HEK293 (cell line): ENCODE results near the gene LONRF2.

ENCODE experiments used
- CTCF ChIA-PET: fragments of 350-600 bp; formaldehyde crosslinking; extraction: SDS; loops from one replicate; lab custom pipeline; 2021; ENCODE audit warnings: antibody characterized with exemption; lab: Yijun Ruan, JAX
- POLR2A ChIA-PET: fragments of 300-600 bp; formaldehyde crosslinking; extraction: SDS; loops from one replicate; lab custom pipeline; 2020; ENCODE audit warnings: antibody characterized with exemption, inconsistent platforms; lab: Yijun Ruan, JAX
- H3K27ac ChIP-seq: fragments of 200-500 bp; sonication (Bioruptor generic); 2 replicates; pipeline ENCODE4 v1.5.1; 2014; ENCODE audit warnings: low read depth, low read length, control low read depth, inconsistent platforms; ENCODE audit errors: extremely low read depth
- H3K36me3 ChIP-seq, 2 experiments: fragments of 200-500 bp in 1 of 2; sonication (Bioruptor generic) in 1 of 2; 1 replicate in 1 of 2; 2 replicates in 1 of 2; pipeline ENCODE4 v1.5.1; 2014 to 2017; ENCODE audit warnings: inconsistent platforms in 2 of 2, low read length in 2 of 2; ENCODE audit not compliant: control insufficient read depth in 2 of 2, insufficient read depth in 1 of 2
- H3K4me1 ChIP-seq: fragments of 200-500 bp; sonication (Bioruptor generic); 2 replicates; pipeline ENCODE4 v1.5.1; 2014; ENCODE audit warnings: mild to moderate bottlenecking, low read length, inconsistent platforms; ENCODE audit not compliant: control insufficient read depth, insufficient read depth
- H3K4me3 ChIP-seq: 2 replicates; pipeline ENCODE4 v1.5.1; 2011; ENCODE audit warnings: low read depth, mild to moderate bottlenecking, control low read depth, low read length, moderate library complexity
- H3K9me3 ChIP-seq: fragments of 200-500 bp; sonication (Bioruptor generic); 2 replicates; pipeline ENCODE4 v1.5.1; 2014; ENCODE audit warnings: low read depth, low read length, inconsistent platforms; ENCODE audit not compliant: control insufficient read depth, insufficient read depth
- ELK4 ChIP-seq: IDR thresholded peaks from 2 replicates; pipeline ENCODE4 v1.6.1; 2011; ENCODE audit warnings: mild to moderate bottlenecking, low read depth, low read length, borderline replicate concordance
- GFI1B ChIP-seq: fragments of 450-650 bp; formaldehyde crosslinking; IDR thresholded peaks from 2 replicates; pipeline ENCODE4 v1.5.1; 2016; ENCODE audit warnings: missing biosample characterization, missing genetic modification characterization
- GLIS1 ChIP-seq: fragments of 450-650 bp; formaldehyde crosslinking; IDR thresholded peaks from 2 replicates; pipeline ENCODE4 v1.5.1; 2016; ENCODE audit warnings: missing biosample characterization, missing genetic modification characterization
- HOXA7 ChIP-seq: sonication (generic); formaldehyde crosslinking; IDR thresholded peaks from 2 replicates; pipeline ENCODE4 v1.8.1; 2022; ENCODE audit warnings: missing genetic modification reagents, borderline replicate concordance
- HOXD13 ChIP-seq: sonication (generic); formaldehyde crosslinking; IDR thresholded peaks from 2 replicates; pipeline ENCODE4 v1.8.0; 2022; ENCODE audit warnings: missing genetic modification reagents, borderline replicate concordance
- KLF16 ChIP-seq: fragments of 450-650 bp; formaldehyde crosslinking; IDR thresholded peaks from 2 replicates; pipeline ENCODE4 v1.5.1; 2017; ENCODE audit warnings: missing biosample characterization, missing genetic modification characterization
- KLF8 ChIP-seq: fragments of 450-650 bp; formaldehyde crosslinking; IDR thresholded peaks from 2 replicates; pipeline ENCODE4 v1.5.1; 2016; ENCODE audit warnings: missing biosample characterization, missing genetic modification characterization
- KLF9 ChIP-seq: fragments of 450-650 bp; formaldehyde crosslinking; IDR thresholded peaks from 2 replicates; pipeline ENCODE4 v1.5.1; 2016; ENCODE audit warnings: missing biosample characterization, missing genetic modification characterization, low read depth
- PRDM1 ChIP-seq: fragments of 450-650 bp; formaldehyde crosslinking; IDR thresholded peaks from 2 replicates; pipeline ENCODE4; 2016; ENCODE audit warnings: missing biosample characterization, missing genetic modification characterization
- ZFP41 ChIP-seq: fragments of 450-650 bp; formaldehyde crosslinking; IDR thresholded peaks from 2 replicates; pipeline ENCODE4 v1.5.1; 2016; ENCODE audit warnings: missing biosample characterization, missing genetic modification characterization, borderline replicate concordance
- ZNF169 ChIP-seq: fragments of 450-650 bp; formaldehyde crosslinking; IDR thresholded peaks from 2 replicates; pipeline ENCODE4 v1.5.1; 2016; ENCODE audit warnings: missing biosample characterization, missing genetic modification characterization
- ZNF335 ChIP-seq: fragments of 450-650 bp; formaldehyde crosslinking; conservative IDR thresholded peaks from 2 replicates; pipeline ENCODE4 v1.5.1; 2016; ENCODE audit warnings: missing biosample characterization, missing genetic modification characterization
- ZNF391 ChIP-seq: fragments of 450-650 bp; formaldehyde crosslinking; IDR thresholded peaks from 2 replicates; pipeline ENCODE4 v1.5.1; 2016; ENCODE audit warnings: low read depth, missing biosample characterization, missing genetic modification characterization, borderline replicate concordance
- ZNF449 ChIP-seq: fragments of 450-650 bp; formaldehyde crosslinking; IDR thresholded peaks from 2 replicates; pipeline ENCODE4 v1.5.1; 2017; ENCODE audit warnings: missing biosample characterization, mild to moderate bottlenecking, missing genetic modification characterization, moderate library complexity
- ZNF501 ChIP-seq: fragments of 450-650 bp; formaldehyde crosslinking; IDR thresholded peaks from 2 replicates; pipeline ENCODE4 v1.5.1; 2016; ENCODE audit warnings: missing biosample characterization, missing genetic modification characterization
- ZNF629 ChIP-seq: fragments of 450-650 bp; formaldehyde crosslinking; IDR thresholded peaks from 2 replicates; pipeline ENCODE4 v1.5.1; 2017; ENCODE audit warnings: missing biosample characterization, missing genetic modification characterization
- ZNF707 ChIP-seq: fragments of 450-650 bp; formaldehyde crosslinking; IDR thresholded peaks from 2 replicates; pipeline ENCODE4 v1.5.1; 2016; ENCODE audit warnings: missing biosample characterization, missing genetic modification characterization
- ZNF785 ChIP-seq: fragments of 450-650 bp; formaldehyde crosslinking; IDR thresholded peaks from 2 replicates; pipeline ENCODE4 v1.5.1; 2016; ENCODE audit warnings: missing biosample characterization, missing genetic modification characterization
- ZSCAN30 ChIP-seq: fragments of 450-650 bp; IDR thresholded peaks from 2 replicates; pipeline ENCODE4 v1.5.1; 2018; ENCODE audit warnings: missing biosample characterization, mild to moderate bottlenecking, missing genetic modification characterization, moderate library complexity

LONRF2 gene

DNA sequence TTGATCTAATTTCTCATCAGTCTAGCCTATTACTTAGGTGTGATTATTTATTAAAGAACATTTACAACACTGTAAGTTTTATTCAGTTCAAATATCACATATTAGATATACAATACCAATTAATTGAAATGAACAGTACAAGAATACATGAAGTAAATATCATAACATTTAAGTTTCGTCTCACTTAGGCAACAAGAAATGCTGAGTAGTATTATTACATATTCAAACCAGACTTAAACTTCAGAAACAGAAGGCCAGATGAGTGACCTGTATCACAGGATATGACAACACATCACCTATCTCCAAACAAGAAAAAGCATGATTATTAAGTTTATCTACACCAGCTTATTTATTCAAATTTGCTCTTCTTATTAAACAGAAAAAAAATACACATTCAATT, 48.9 kb downstream of the LONRF2 start (continued):
- TF ChIP-seq ZNF449, result no peak
- no peak for TF ChIP-seq ZNF501 (tag by site-specific recombination)
- TF ChIP-seq KLF9 (tag by site-specific recombination), result no peak
- no peak for TF ChIP-seq GLIS1
- no peak for TF ChIP-seq ZSCAN30

DNA sequence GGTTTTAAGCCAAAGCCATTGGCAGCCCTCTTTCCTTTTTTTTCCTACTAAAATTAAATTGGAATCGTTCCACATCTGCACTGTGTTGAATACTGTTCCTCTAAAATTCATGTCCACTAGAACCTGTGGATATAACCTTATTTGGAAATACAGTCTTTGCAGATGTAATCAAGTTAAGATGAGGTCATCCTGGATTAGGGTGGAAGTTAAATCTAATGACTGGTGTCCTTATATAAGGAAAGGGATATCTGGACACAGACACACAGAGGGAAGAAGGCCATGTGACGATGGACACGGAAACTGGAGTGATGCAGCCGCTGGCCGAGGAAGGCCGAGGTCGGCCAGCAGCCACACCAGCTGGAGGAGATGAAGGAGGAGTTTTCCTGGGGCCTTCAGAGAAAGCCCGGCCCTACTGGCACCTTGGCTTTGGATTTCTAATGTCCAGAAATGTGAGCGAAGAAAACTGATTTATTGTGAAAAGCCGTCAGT, 49.4 kb downstream of the LONRF2 start:
- POLR2A ChIA-PET, result no interaction called here
- TF ChIP-seq ZNF629 (tag by site-specific recombination) (0 out of 2 replicates have a peak, but pooled peaks have one; percentile 16), PRDM1 (no peak)
- CTCF ChIA-PET, result interaction anchor here (2.0 kb wide), 1 partner anchor 108 kb away, joined by 7 read pairs; no protein-coding TSS in a partner anchor
- H3K4me1 ChIP-seq, result no peaks in the 10 kb centered on the region
- H3K27ac ChIP-seq, result no peak overlapping the region
- H3K4me3 ChIP-seq, result no peak overlapping the region
- peaks cover 0 to 34% of the 10 kb centered on the region in 2 experiments; a peak in 2 of 3 replicates for H3K36me3 ChIP-seq
- no peaks in the 10 kb centered on the region for H3K9me3 ChIP-seq

DNA sequence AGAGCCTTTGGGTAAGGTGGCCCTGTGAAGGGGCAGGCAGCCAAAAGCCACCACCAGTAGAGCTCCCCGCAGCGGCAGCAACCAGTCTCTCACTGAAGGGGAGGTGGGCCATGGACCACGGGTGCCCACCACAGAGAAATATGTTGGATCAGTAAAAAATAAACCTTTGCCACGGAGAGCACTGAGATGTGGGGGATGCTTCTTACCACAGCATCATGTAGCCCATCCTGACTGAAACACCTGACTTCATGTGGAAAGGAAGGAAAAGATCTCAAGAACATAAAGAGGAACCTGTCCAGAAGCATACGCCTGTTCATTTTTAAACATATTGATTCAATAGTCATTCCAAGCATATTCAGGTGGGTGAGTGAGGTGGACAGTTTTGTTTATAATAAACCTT, 51.1 kb downstream of the LONRF2 start:
- no peaks in the 10 kb centered on the region for H3K9me3 ChIP-seq
- POLR2A ChIA-PET, result no interaction called here
- H3K4me1 ChIP-seq, result no peaks in the 10 kb centered on the region
- no peak overlapping the region for H3K27ac ChIP-seq
- CTCF ChIA-PET, result interaction anchor here (1.2 kb wide), 1 partner anchor 10 kb away, joined by 3 read pairs; no protein-coding TSS in a partner anchor
- H3K4me3 ChIP-seq, result no peak overlapping the region
- TF ChIP-seq HOXD13 (CRISPR knock-in tag), result no peak
- no peak for TF ChIP-seq HOXA7
- no peak for TF ChIP-seq ZNF785 (tag by site-specific recombination)
- no peak for TF ChIP-seq KLF16
- TF ChIP-seq ZNF391 (tag by site-specific recombination), result no peak
- TF ChIP-seq ZNF169, result no peak
- TF ChIP-seq ELK4, result no peak
- TF ChIP-seq GFI1B (tag by site-specific recombination), result no peak
- no peak for TF ChIP-seq KLF8 (tag by site-specific recombination)
- no peak for TF ChIP-seq ZFP41 (tag by site-specific recombination)
- H3K36me3 ChIP-seq, result peaks cover 0 to 23% of the 10 kb centered on the region in 2 experiments; a peak in 2 of 3 replicates

GRCh38 chr2:100270381-100271146, 51.7 kb downstream of the LONRF2 start:
- Histone ChIP-seq H3K4me1 (no peaks in the 10 kb centered on the region), H3K36me3 (peaks cover 0 to 21% of the 10 kb centered on the region in 2 experiments; a peak in 2 of 3 replicates), H3K9me3 (no peaks in the 10 kb centered on the region), H3K4me3 (no peak overlapping the region), H3K27ac (no peak overlapping the region)
- ChIA-PET CTCF (interaction anchor here (1.2 kb wide), 1 partner anchor 9 kb away, joined by 3 read pairs; no protein-coding TSS in a partner anchor), POLR2A (no interaction called here)
- TF ChIP-seq ZNF707 (tag by site-specific recombination) (peak; percentile 82), ZNF335 (tag by site-specific recombination) (no peak)
